Kidney (tissue), 14 donors: ENCODE measurements around the gene PACS1. TPM values are rescaled to one million over a fixed set of nuclear protein-coding genes. Genes with fewer than 3 reads are reported as not detected.

Source experiments
- DNase-seq, 5 donors: peaks; one replicate each; pipeline ENCODE4 v3.0.0-alpha.2; 2013 to 2020
- FAIRE-seq: peaks from 2 replicates; lab custom pipeline; 2012; peaks lifted over from hg19 to GRCh38; lab: Jason Lieb, UNC
- H3K27ac ChIP-seq, 2 donors: one replicate each; pipeline ENCODE4 v1.7.0; 2013; ENCODE audit warnings: low read depth in 2 of 2, low read length in 2 of 2, inconsistent platforms in 1 of 2
- H3K27me3 ChIP-seq: one replicate; pipeline ENCODE4 v1.7.1; 2013; ENCODE audit warnings: low read length, inconsistent platforms; ENCODE audit not compliant: control insufficient read depth, insufficient read depth
- H3K36me3 ChIP-seq, 3 donors: one replicate each; pipeline versions ENCODE4 v1.7.0 to v1.7.1; 2013; ENCODE audit warnings: low read length in 3 of 3, control low read depth in 1 of 3, inconsistent platforms in 1 of 3; ENCODE audit not compliant: insufficient read depth in 3 of 3, control insufficient read depth in 2 of 3
- H3K4me1 ChIP-seq, 3 donors: one replicate each; pipeline versions ENCODE4 v1.7.0 to v1.7.1; 2013; ENCODE audit warnings: low read length in 3 of 3, inconsistent platforms in 1 of 3, low read depth in 1 of 3; ENCODE audit not compliant: control insufficient read depth in 2 of 3, insufficient read depth in 2 of 3
- H3K4me3 ChIP-seq, 3 donors: one replicate each; pipeline versions ENCODE4 v1.7.0 to v1.8.1; 2013; ENCODE audit warnings: low read length in 3 of 3, control low read depth in 1 of 3, inconsistent platforms in 1 of 3
- H3K9ac ChIP-seq, 3 donors: one replicate each; pipeline versions ENCODE4 v1.7.0 to v1.7.1; 2013; ENCODE audit warnings: low read length in 3 of 3, control low read depth in 1 of 3, inconsistent platforms in 1 of 3
- H3K9me3 ChIP-seq, 3 donors: one replicate each; pipeline versions ENCODE4 v1.7.0 to v1.7.1; 2013; ENCODE audit warnings: low read length in 3 of 3, control low read depth in 1 of 3, inconsistent platforms in 1 of 3; ENCODE audit not compliant: control insufficient read depth in 2 of 3, insufficient read depth in 1 of 3
- CTCF ChIP-seq: IDR thresholded peaks from 3 replicates; pipeline ENCODE4 v1.5.1; 2012; ENCODE audit warnings: mild to moderate bottlenecking, moderate library complexity, borderline replicate concordance; ENCODE audit not compliant: insufficient read depth; ENCODE audit errors: extremely low read depth
- intact Hi-C: fragments of 100-400 bp; cut with DNase I; formaldehyde crosslinking; loops from one replicate; pipeline ENCODE4 v1.11.1; 2022
- polyA plus RNA-seq: library from polyadenylated mRNA; stranded (reverse); fragments of 350-450 nt; fragmentation: Illumina TruSeq; extraction: RNeasy Lipid Tissue Mini Kit (QIAGEN cat#74804); gene quantifications from one replicate; pipeline ENCODE4 v1.2.3, GENCODE V29; 2014; ENCODE audit warnings: low read depth, low replicate concordance; ENCODE audit not compliant: insufficient read depth
- total RNA-seq: library from RNA; stranded (reverse); fragmentation: NEBNext Ultra II Directional; extraction: Animal tissue kit (Norgen Biotek cat#: 25700); gene quantifications from one replicate; pipeline ENCODE4 v1.2.1, GENCODE V29; 2021
- donor health status: control.
- donor health status: control.
- donor health status: control.
- donor health status: control.
- donor health status: control.
- donor health status: DM: yes; HTN: yes; CAD: no.
- donor health status: Normal renal cell carcinoma (clear cell type).

The PACS1 gene
- total and polyA plus RNA-seq, 2 donors from 2014 or later, result 23.7 to 91.8 TPM

- Histone ChIP-seq H3K4me3 (no peak overlapping the region), H3K36me3 (no peaks in the 10 kb centered on the region), H3K27me3 (no peaks in the 10 kb centered on the region), H3K9me3 (no peaks in the 10 kb centered on the region), H3K27ac (no peak overlapping the region), H3K4me1 (peaks cover 0 to 4% (median 0%) of the 10 kb centered on the region in 3 donors), H3K9ac (no peak overlapping the region)
- TF ChIP-seq CTCF, result no peak
- intact Hi-C loops, result no loop called here
- FAIRE-seq (no peak), DNase-seq (no peak)
These were observed 36.9 kb downstream of the PACS1 start for GRCh38 chr11:66106786-66107599.

- FAIRE-seq (no peak), DNase-seq (no peak)
- H3K27ac ChIP-seq, result no peak overlapping the region
- no peaks in the 10 kb centered on the region for H3K36me3 ChIP-seq
- TF ChIP-seq CTCF, result no peak
- no peaks in the 10 kb centered on the region for H3K27me3 ChIP-seq
- H3K9me3 ChIP-seq, result no peaks in the 10 kb centered on the region
- H3K4me1 ChIP-seq, result peaks cover 0 to 9% (median 0%) of the 10 kb centered on the region in 3 donors
- no peak overlapping the region for H3K4me3 ChIP-seq
- no peak overlapping the region for H3K9ac ChIP-seq
- intact Hi-C loops, result no loop called here
These were observed 37.8 kb downstream of the PACS1 start for GRCh38 chr11:66107600-66108510.

- no peak for TF ChIP-seq CTCF
- FAIRE-seq (no peak), DNase-seq (no peak)
- H3K36me3 ChIP-seq, result no peaks in the 10 kb centered on the region
- H3K4me1 ChIP-seq, result peaks cover 0 to 9% (median 0%) of the 10 kb centered on the region in 3 donors
- no peak overlapping the region for H3K9ac ChIP-seq
- no peak overlapping the region for H3K27ac ChIP-seq
- intact Hi-C loops, result no loop called here
- H3K4me3 ChIP-seq, result no peak overlapping the region
- no peaks in the 10 kb centered on the region for H3K27me3 ChIP-seq
- H3K9me3 ChIP-seq, result no peaks in the 10 kb centered on the region
These were observed 39.2 kb downstream of the PACS1 start for GRCh38 chr11:66109294-66109693.
